ENCODE data around the gene RFPL3.

The RFPL3 gene

GRCh38 chr22:32407936-32408335, 50.3 kb downstream of the RFPL3 start:
- no peak for TF ChIP-seq TAF1 (IDR thresholded peaks at IDR 0.05; ENCODE audit: borderline replicate concordance, insufficient read depth, low read length)
- TF ChIP-seq REST (IDR thresholded peaks at IDR 0.05; ENCODE audit: insufficient read depth in 1 of 2, low read depth in 2 of 2, low read length in 2 of 2): no peak
- no peak for TF ChIP-seq FOXP2 (optimal IDR thresholded peaks at IDR 0.05; ENCODE audit: borderline replicate concordance, extremely low read depth, extremely low read length, insufficient read depth)
- TF ChIP-seq POLR2AphosphoS5 (IDR thresholded peaks at IDR 0.05; ENCODE audit: low read depth, low read length): no peak
- TF ChIP-seq SIN3A (IDR thresholded peaks at IDR 0.05; ENCODE audit: borderline replicate concordance, insufficient read depth, low read length): no peak

GRCh38 chr22:32409977-32410376, 52.3 kb downstream of the RFPL3 start:
- TF ChIP-seq TAF1 (IDR thresholded peaks at IDR 0.05; ENCODE audit: borderline replicate concordance, insufficient read depth, low read length) (no peak), REST (IDR thresholded peaks at IDR 0.05; ENCODE audit: insufficient read depth in 1 of 2, low read depth in 2 of 2, low read length in 2 of 2) (no peak)

GRCh38 chr22:32410459-32410858, 52.8 kb downstream of the RFPL3 start:
- TF ChIP-seq POLR2AphosphoS5 (IDR thresholded peaks at IDR 0.05; ENCODE audit: low read depth, low read length) (no peak), REST (IDR thresholded peaks at IDR 0.05; ENCODE audit: insufficient read depth in 1 of 2, low read depth in 2 of 2, low read length in 2 of 2) (no peak), FOXP2 (optimal IDR thresholded peaks at IDR 0.05; ENCODE audit: borderline replicate concordance, extremely low read depth, extremely low read length, insufficient read depth) (no peak), SIN3A (IDR thresholded peaks at IDR 0.05; ENCODE audit: borderline replicate concordance, insufficient read depth, low read length) (no peak), TAF1 (IDR thresholded peaks at IDR 0.05; ENCODE audit: borderline replicate concordance, insufficient read depth, low read length) (no peak)

Data from PFSK-1 (cell line).